Measurements from ENCODE around the gene MAP2K6. TPM values are rescaled to one million over a fixed set of nuclear protein-coding genes. Genes with fewer than 3 reads are reported as not detected.

MAP2K6 gene
- total RNA-seq, 2 experiments from 2014 or later: 2.2 TPM

DNA sequence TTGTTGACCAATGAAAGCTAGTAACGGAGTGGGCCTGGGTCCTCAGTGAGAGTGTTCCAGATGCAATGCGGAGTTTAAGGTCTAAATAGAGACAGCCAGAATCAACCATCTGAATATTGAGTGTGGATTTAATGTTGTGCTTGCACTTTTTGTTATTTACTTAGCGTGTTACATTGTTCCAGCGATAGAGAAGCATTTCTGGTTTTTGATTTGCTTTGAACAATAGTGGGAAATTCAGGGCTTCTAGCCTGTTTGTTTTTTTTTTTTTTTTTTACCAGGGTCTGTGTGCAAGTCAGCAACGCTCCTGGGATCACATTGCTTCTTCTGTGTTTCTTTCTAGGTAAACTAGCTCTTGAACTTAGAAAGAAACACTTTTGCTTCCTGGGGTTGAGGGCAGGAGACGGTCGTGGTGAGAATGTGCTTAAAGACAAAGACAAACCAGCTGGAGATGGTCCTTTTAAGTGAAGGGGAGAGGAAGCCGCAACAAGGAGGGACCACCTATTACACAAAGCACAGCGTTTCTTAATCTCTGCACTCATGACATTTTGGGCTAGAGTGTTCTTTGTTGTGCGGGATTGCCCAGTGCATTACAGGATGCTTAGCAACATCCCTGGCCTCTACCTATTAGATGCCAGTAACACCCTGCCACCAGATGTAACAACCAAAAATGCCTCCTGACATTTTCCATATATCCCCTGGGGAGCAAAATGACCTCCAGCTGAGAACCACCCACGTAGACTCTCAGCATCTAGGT, 119.2 kb downstream of the MAP2K6 start:
- H3K36me3 Mint-ChIP-seq: peaks cover 27% of the 10 kb centered on the region

DNA sequence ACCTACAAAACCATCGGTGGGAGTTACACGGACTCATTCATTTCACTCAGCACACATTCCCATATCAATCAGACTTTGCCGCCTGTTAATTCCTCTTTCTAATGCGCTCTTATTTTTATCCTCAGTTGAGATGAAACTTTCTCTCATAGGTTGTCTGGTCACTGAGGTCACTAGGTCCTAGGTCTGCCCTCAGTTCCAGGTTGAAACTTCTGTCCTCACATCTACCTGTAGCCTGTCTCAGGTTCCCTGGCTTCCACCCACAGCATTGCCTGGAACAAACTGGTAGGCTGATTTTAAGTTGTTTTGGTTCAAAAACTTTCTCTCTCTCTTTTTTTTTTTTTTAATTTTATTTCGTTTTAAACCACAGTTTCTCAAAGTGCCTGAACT, 119.7 kb downstream of the MAP2K6 start:
- POLR2A ChIA-PET: no interaction called here
- Mint-ChIP-seq H3K4me3 (no peak overlapping the region), H3K36me3 (peaks cover 27% of the 10 kb centered on the region), H3K27ac (no peak overlapping the region), H3K4me1 (ENCODE audit: low read depth) (no peaks in the 10 kb centered on the region), H3K9me3 (no peaks in the 10 kb centered on the region), H3K27me3 (no peaks in the 10 kb centered on the region)
- DNase-seq: no peak
- CTCF ChIA-PET: interaction anchor here (0.7 kb wide), 1 partner anchor 73 kb away, joined by 3 read pairs; no protein-coding TSS in a partner anchor
- intact Hi-C loops (cut with micrococcal nuclease): no loop called here

More for the DNA sequence above, 119.2 kb downstream of the MAP2K6 start:
- ChIA-PET POLR2A (no interaction called here), CTCF (interaction anchor here (0.7 kb wide), 1 partner anchor 73 kb away, joined by 3 read pairs; no protein-coding TSS in a partner anchor)
- intact Hi-C loops (cut with micrococcal nuclease): no loop called here
- Mint-ChIP-seq H3K27ac (no peak overlapping the region), H3K27me3 (no peaks in the 10 kb centered on the region), H3K9me3 (no peaks in the 10 kb centered on the region), H3K4me1 (ENCODE audit: low read depth) (no peaks in the 10 kb centered on the region), H3K4me3 (no peak overlapping the region)
- no peak for DNase-seq

DNA sequence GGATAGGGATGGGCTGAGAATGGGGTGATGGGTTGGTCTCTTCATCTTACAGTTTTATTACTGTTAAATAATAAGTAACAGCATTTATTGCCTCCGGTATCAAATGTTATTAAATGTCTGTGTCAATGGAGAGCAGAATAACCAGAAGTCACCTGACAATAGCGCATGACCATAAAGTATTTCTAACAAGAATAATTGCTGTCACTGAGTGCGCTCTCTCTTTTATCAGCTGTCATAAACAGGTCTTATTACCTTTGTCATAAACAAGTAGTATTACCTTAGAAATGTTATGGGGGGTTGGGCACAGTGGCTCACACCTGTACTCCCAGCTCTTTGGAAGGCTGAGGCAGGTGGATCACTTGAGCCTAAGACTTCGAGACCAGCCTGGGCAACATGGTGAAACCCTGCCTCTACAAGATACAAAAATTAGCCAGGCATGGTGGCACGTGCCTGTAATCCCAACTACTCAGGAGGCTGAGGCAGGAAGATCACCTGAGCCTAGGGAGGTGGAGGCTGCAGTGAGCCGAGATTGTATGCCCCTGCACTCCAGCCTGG, 120.6 kb downstream of the MAP2K6 start:
- peaks cover 28% of the 10 kb centered on the region for H3K36me3 Mint-ChIP-seq
- H3K4me1 Mint-ChIP-seq (ENCODE audit: low read depth): no peaks in the 10 kb centered on the region
- H3K4me3 Mint-ChIP-seq: no peak overlapping the region
- no peak overlapping the region for H3K27ac Mint-ChIP-seq
- DNase-seq: no peak
- POLR2A ChIA-PET: no interaction called here
- intact Hi-C loops (cut with micrococcal nuclease): no loop called here
- no peaks in the 10 kb centered on the region for H3K9me3 Mint-ChIP-seq
- CTCF ChIA-PET: no interaction called here
- H3K27me3 Mint-ChIP-seq: no peaks in the 10 kb centered on the region

DNA sequence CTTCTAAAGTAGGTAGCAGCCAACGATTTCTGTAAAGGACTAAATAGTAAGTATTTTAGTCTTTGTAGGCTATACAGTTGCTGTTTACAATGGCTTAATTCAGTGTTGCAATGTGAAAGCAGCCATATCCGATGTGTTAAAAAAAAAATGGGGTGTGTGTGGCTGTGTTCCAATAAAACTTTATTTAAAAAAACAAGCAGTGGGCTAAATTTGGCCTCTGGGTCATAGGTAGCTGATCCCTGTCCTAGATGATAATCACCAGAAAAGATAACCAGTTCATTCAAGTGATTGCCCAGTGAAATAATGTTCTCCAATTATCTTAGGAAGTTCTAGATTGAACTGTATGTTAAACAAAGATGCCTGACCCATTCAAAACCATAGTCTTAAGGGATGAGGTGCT, 124.3 kb downstream of the MAP2K6 start:
- Mint-ChIP-seq H3K36me3 (peaks cover 33% of the 10 kb centered on the region), H3K4me1 (ENCODE audit: low read depth) (no peaks in the 10 kb centered on the region), H3K27me3 (no peaks in the 10 kb centered on the region), H3K27ac (no peak overlapping the region), H3K9me3 (no peaks in the 10 kb centered on the region), H3K4me3 (no peak overlapping the region)
- ChIA-PET POLR2A (no interaction called here), CTCF (no interaction called here)
- no peak for DNase-seq
- intact Hi-C loops (cut with micrococcal nuclease): no loop called here

DNA sequence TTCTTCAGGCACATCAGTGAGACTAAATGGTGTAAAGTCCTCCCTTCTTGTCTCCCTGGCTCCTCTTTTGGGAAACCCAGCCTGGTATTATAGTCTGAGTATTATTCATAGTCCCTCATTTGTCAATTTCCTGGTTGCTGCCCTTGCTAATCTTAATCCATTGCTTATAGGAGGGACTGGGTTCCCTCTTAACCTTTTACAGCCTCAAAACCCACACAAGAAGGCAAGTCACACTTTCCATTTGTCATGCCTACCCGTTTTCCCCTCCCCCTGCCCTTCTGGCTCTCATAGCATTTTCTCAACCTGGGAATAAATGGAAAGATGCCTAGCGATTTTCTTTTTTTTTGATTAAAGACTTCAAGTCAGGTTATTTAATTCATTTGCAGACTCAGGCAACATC, 124.8 kb downstream of the MAP2K6 start:
- Mint-ChIP-seq H3K4me3 (no peak overlapping the region), H3K27ac (no peak overlapping the region), H3K27me3 (no peaks in the 10 kb centered on the region), H3K9me3 (no peaks in the 10 kb centered on the region), H3K4me1 (ENCODE audit: low read depth) (no peaks in the 10 kb centered on the region), H3K36me3 (peaks cover 30% of the 10 kb centered on the region)
- intact Hi-C loops (cut with micrococcal nuclease): no loop called here
- ChIA-PET CTCF (interaction anchor here (1.5 kb wide), 1 partner anchor 13 kb away, joined by 11 read pairs; no protein-coding TSS in a partner anchor), POLR2A (no interaction called here)
- peak; percentile 19 for DNase-seq

DNA sequence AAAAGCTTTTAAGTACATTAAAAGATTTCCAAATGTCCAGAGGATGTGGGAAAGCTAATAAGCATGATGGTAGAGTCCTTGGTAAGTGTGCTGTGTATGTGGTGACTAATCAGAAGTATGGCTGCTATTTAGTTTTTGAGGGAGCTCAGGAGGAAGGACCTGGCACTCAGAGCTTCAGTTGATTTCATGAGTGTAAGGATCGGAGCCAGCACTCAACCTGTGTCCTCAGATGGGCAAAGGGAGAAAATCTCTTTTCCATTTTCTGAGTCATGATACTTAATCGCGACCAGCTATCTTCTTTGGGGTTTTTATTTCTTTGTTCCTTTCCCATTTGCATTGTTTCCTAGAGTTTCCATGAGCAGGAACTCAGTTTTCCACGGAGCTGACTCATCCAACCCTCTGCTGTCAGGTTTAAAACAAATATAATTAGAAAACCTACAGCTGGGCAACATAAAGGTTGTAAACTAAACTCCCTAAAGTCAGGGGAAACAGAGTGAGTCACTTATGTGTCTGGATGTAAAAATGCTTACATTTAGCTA, 125.4 kb downstream of the MAP2K6 start:
- Mint-ChIP-seq H3K27me3 (no peaks in the 10 kb centered on the region), H3K27ac (no peak overlapping the region), H3K4me1 (ENCODE audit: low read depth) (no peaks in the 10 kb centered on the region), H3K9me3 (no peaks in the 10 kb centered on the region), H3K4me3 (no peak overlapping the region), H3K36me3 (peaks cover 27% of the 10 kb centered on the region)
- ChIA-PET POLR2A (no interaction called here), CTCF (interaction anchor here (1.5 kb wide), 1 partner anchor 14 kb away, joined by 11 read pairs; no protein-coding TSS in a partner anchor)
- intact Hi-C loops (cut with micrococcal nuclease): no loop called here
- no peak for DNase-seq

DNA sequence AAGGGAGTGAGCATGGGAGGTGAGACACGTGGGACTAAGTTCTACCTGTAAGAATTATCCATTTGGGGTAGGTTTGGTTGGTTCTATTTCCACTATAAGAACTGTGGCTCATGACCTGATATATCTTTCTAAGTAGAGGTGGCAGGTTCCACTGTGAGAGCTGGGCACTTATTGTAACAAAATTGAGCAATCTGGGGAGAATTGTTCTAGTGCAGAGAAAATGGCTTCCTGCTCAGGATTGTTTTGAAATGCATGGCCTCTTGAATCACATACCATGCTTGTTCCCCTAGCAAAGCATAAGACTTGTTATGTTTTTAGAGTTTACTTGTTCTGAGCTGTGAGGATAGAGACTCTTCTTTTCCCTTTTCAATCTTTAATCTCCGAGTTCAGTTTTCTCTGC, 125.9 kb downstream of the MAP2K6 start:
- H3K27ac Mint-ChIP-seq: no peak overlapping the region
- POLR2A ChIA-PET: no interaction called here
- H3K9me3 Mint-ChIP-seq: no peaks in the 10 kb centered on the region
- CTCF ChIA-PET: interaction anchor here (1.5 kb wide), 1 partner anchor 14 kb away, joined by 11 read pairs; no protein-coding TSS in a partner anchor
- H3K36me3 Mint-ChIP-seq: peaks cover 24% of the 10 kb centered on the region
- H3K27me3 Mint-ChIP-seq: no peaks in the 10 kb centered on the region
- no peak for DNase-seq
- H3K4me1 Mint-ChIP-seq (ENCODE audit: low read depth): no peaks in the 10 kb centered on the region
- H3K4me3 Mint-ChIP-seq: no peak overlapping the region
- intact Hi-C loops (cut with micrococcal nuclease): no loop called here

DNA sequence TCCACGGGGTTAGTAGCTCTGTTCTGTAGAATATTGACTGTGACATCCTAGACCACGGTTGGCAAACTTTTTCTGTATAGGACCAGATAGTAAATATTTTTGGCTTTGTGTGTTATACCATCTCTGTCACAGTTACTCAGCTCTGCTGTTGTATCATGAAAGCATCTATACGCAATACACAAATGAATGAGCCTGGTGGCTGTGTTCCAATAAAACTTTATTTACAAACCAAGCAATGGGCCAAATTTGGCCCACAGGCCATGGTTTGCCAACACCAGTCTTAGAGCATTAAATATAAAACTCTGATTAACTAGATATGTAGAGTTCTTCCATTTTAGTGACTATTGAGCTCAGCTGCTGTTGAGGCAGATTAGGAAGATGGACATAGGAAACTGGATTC, 132.7 kb downstream of the MAP2K6 start:
- Mint-ChIP-seq H3K36me3 (peaks cover 18% of the 10 kb centered on the region), H3K4me1 (ENCODE audit: low read depth) (no peaks in the 10 kb centered on the region), H3K4me3 (no peak overlapping the region), H3K9me3 (no peaks in the 10 kb centered on the region), H3K27me3 (no peaks in the 10 kb centered on the region), H3K27ac (no peak overlapping the region)
- DNase-seq: no peak
- ChIA-PET POLR2A (interaction anchor here (0.8 kb wide), 1 partner anchor 11 kb away, joined by 3 read pairs; no protein-coding TSS in a partner anchor), CTCF (interaction anchor here (0.9 kb wide), 1 partner anchor 153 kb away, joined by 3 read pairs; no protein-coding TSS in a partner anchor)
- intact Hi-C loops (cut with micrococcal nuclease): no loop called here

DNA sequence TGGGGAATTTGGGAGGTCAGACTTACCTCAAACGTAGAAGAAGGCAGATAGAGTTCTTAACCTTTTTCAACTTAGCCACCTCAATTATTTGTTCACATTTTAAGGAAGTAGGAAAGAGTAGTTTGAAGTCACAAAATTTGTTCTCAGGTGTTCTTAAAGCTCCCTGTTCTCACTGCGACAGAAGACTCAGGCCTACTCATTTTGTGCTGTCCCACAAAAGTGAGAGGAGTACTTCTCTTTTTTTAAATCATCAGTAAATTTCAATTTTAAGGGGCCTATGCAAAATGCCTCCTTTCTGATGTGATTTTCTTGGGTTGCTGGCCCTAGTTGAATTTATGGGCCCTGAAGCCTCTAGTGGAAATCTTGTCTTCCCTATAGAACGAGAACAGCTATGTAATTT, 133.4 kb downstream of the MAP2K6 start:
- H3K27ac Mint-ChIP-seq: no peak overlapping the region
- H3K4me1 Mint-ChIP-seq (ENCODE audit: low read depth): no peaks in the 10 kb centered on the region
- no peak overlapping the region for H3K4me3 Mint-ChIP-seq
- intact Hi-C loops (cut with micrococcal nuclease): no loop called here
- no peaks in the 10 kb centered on the region for H3K9me3 Mint-ChIP-seq
- ChIA-PET POLR2A (no interaction called here), CTCF (interaction anchor here (0.9 kb wide), 1 partner anchor 153 kb away, joined by 3 read pairs; no protein-coding TSS in a partner anchor)
- DNase-seq: no peak
- peaks cover 17% of the 10 kb centered on the region for H3K36me3 Mint-ChIP-seq
- no peaks in the 10 kb centered on the region for H3K27me3 Mint-ChIP-seq

DNA sequence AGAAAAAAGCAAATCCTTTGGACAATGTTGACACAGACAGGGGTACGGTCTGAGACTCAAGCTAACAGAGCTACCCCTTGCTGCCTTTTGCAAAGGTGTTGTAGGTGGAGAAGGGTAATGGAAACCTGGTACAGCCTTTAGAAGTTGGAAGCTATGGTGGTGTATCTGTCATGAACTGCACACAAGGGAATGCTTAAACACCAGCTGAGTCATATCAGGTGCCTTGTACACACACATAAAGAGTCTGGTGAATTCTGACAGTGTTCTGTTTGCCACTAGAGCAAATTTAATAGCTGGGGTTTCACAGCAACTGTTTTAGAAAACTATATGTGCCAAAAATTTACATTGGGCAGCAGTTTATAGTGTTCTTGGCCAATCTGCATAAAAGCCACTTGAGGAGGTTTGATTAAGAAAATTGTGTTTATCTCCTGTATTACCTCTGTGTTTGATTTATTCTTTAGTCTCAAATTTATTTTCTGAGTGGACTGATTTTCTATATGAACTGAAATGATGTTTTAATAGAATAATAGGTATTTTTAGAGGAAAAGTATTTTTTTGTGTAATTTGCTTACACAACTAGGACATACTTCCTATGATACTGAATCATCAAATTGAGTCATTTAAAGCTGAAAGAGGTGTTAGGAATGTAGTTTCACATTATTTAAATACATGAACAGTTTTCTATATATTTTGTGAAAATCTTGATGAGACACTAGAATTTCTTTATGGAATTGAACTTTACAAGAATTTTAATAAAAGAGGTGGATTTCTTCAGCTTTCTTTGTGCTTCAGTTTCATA, 136.9 kb downstream of the MAP2K6 start:
- no peak for DNase-seq
- ChIA-PET CTCF (interaction anchor here (1.3 to 1.5 kb wide), 2 partner anchors 15 to 56 kb away, joined by 3 read pairs; no protein-coding TSS in a partner anchor), POLR2A (no interaction called here)
- Mint-ChIP-seq H3K4me3 (no peak overlapping the region), H3K27ac (no peak overlapping the region), H3K9me3 (peaks cover 4% of the 10 kb centered on the region), H3K27me3 (no peaks in the 10 kb centered on the region), H3K4me1 (ENCODE audit: low read depth) (no peaks in the 10 kb centered on the region), H3K36me3 (peaks cover 21% of the 10 kb centered on the region)
- intact Hi-C loops (cut with micrococcal nuclease): no loop called here

DNA sequence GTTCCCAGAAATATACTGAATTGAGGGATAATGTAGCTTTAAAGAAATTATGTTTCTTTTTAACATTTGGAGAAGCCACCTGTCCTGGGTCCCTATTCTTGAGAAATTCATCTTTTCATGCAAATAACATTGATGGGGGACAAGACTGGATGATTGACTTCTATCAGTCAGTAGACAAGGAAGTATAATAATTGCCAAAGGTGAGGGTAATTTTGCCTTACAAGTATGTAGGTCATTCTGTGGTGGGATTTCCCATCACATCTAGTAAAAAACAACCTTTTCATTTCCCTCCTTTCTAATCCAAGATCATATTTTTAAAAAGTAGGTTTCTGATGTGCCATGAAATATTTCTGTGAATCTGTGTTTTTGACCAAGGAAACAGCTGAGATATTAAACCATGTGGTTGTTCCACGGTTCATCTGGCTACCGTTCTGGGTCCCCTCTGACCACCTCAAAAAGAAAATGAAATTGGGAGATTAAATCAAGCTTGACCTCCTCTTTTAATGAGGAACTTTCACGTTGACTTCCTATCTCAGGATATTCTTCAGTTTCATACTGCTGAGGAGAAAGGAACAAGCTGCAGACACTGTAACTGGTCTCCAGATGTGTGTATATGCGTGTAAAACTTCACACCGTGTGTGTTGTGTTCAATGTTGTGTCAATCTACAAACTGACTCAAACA, 138.6 kb downstream of the MAP2K6 start:
- ChIA-PET POLR2A (no interaction called here), CTCF (interaction anchor here (0.8 to 1.5 kb wide), 4 partner anchors 14 to 28 kb away, joined by 3 to 4 read pairs (median 3); no protein-coding TSS in a partner anchor)
- Mint-ChIP-seq H3K27ac (no peak overlapping the region), H3K9me3 (peaks cover 4% of the 10 kb centered on the region), H3K4me1 (ENCODE audit: low read depth) (no peaks in the 10 kb centered on the region), H3K27me3 (no peaks in the 10 kb centered on the region), H3K4me3 (no peak overlapping the region), H3K36me3 (peaks cover 16% of the 10 kb centered on the region)
- intact Hi-C loops (cut with micrococcal nuclease): no loop called here
- no peak for DNase-seq
